Measurements from ENCODE around the gene STK38. TPM values are rescaled to one million over a fixed set of nuclear protein-coding genes. Genes with fewer than 3 reads are reported as not detected.

Gene STK38
- total RNA-seq (20.0 TPM), polyA plus RNA-seq (50.0 TPM)
- long read RNA-seq, donor 1: 0 reads
- long read RNA-seq, donor 2: 0 reads
- long read RNA-seq, donor 3, partial matches to known transcripts: 0 of 6 reads
- long read RNA-seq, donor 3, other reads (novel, unspliced or antisense): 6 of 6 reads
- long read RNA-seq, donor 4, partial matches to known transcripts: 645 of 668 reads
- long read RNA-seq, donor 4, other reads (novel, unspliced or antisense): 20 of 668 reads
- long read RNA-seq, donor 5, partial matches to known transcripts: 0 of 10 reads
- long read RNA-seq, donor 5, other reads (novel, unspliced or antisense): 7 of 10 reads
- long read RNA-seq, donor 6, partial matches to known transcripts: 261 of 633 reads
- long read RNA-seq, donor 6, other reads (novel, unspliced or antisense): 371 of 633 reads
- long read RNA-seq, donor 7, transcript STK38-201 (14 exons, 3,576 nt): major isoform, 5 of 954 reads
- long read RNA-seq, donor 7, partial matches to known transcripts: 847 of 954 reads
- long read RNA-seq, donor 7, other reads (novel, unspliced or antisense): 102 of 954 reads
- long read RNA-seq, donor 8, partial matches to known transcripts: 0 of 2 reads
- long read RNA-seq, donor 8, other reads (novel, unspliced or antisense): 0 of 2 reads
- long read RNA-seq, donor 9, partial matches to known transcripts: 0 of 1 reads
- long read RNA-seq, donor 9, other reads (novel, unspliced or antisense): 0 of 1 reads
- long read RNA-seq, donor 10, partial matches to known transcripts: 251 of 557 reads
- long read RNA-seq, donor 10, other reads (novel, unspliced or antisense): 305 of 557 reads

- Histone ChIP-seq H3K27ac (ENCODE audit: low read depth in 1 of 2, low read length in 1 of 2) (peak within 1 kb of the TSS; percentile 92 to 93), H3K27me3 (ENCODE audit: control insufficient read depth in 2 of 2, insufficient read depth in 1 of 2, low read length in 1 of 2) (no peaks in the 10 kb centered on the region), H3K4me1 (ENCODE audit: control insufficient read depth in 2 of 2, insufficient read depth in 2 of 2, low read length in 2 of 2) (peaks cover 19 to 34% of the 10 kb centered on the region in 2 donors), H3K9me3 (ENCODE audit: control insufficient read depth in 2 of 2, insufficient read depth in 1 of 2, low read length in 1 of 2) (no peaks in the 10 kb centered on the region), H3K36me3 (ENCODE audit: control insufficient read depth in 2 of 2, insufficient read depth in 2 of 2, low read length in 1 of 2) (peaks cover 0 to 3% of the 10 kb centered on the region in 2 donors), H3K4me3 (ENCODE audit: low read length in 2 of 2) (peak within 1 kb of the TSS; percentile 75 to 96)
- under 1% methylated on average over 51 of the region's 51 CpGs for WGBS
- peak; percentile 68 to 94 (median 87) for DNase-seq (ENCODE audit: low read depth in 6 of 9, low spot score in 9 of 9)
Observed at GRCh38 chr6:36546920-36547645, at the start of gene STK38. Gene STK38 (minus strand): TSS chr6:36547479. CDS start chr6:36540202, 7,277 bp downstream.

DNA sequence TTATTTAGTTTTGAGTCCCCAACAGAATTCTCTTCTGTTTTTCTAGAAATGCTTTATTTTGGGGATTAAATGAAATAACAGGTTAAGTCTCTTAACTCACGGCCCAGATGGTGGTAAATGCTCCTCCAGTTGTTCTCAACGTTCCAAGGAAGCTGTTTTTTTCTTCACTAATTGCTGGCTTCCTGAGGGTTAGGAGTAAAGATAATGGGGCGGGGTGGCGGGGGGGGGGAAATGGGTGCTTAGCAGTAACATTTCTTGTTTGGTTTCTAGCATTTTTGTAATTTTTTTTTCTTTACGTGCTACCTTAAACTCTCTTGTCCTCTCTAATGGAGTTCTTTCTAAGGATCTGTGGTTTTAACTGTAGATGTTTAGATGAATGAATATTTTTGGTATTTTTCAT lies 49.1 kb upstream of the STK38 start:
- under 1% methylated on average over 5 of the region's 5 CpGs for WGBS
- Histone ChIP-seq H3K9me3 (ENCODE audit: control insufficient read depth in 2 of 2, insufficient read depth in 1 of 2, low read length in 1 of 2) (peaks cover 0 to 6% of the 10 kb centered on the region in 2 donors), H3K27me3 (ENCODE audit: control insufficient read depth in 2 of 2, insufficient read depth in 1 of 2, low read length in 1 of 2) (no peaks in the 10 kb centered on the region), H3K4me1 (ENCODE audit: control insufficient read depth in 2 of 2, insufficient read depth in 2 of 2, low read length in 2 of 2) (peaks cover 35 to 60% of the 10 kb centered on the region in 2 donors), H3K27ac (ENCODE audit: low read depth in 1 of 2, low read length in 1 of 2) (peak overlapping the region in 1 of 2 donors; percentile 97), H3K36me3 (ENCODE audit: control insufficient read depth in 2 of 2, insufficient read depth in 2 of 2, low read length in 1 of 2) (peaks cover 40 to 59% of the 10 kb centered on the region in 2 donors), H3K4me3 (ENCODE audit: low read length in 2 of 2) (peak overlapping the region; percentile 70 to 99)
- peak in 1 of 9 donors; percentile 35 for DNase-seq (ENCODE audit: low read depth in 6 of 9, low spot score in 9 of 9)

- peak overlapping the region; percentile 70 to 99 for H3K4me3 ChIP-seq (ENCODE audit: low read length in 2 of 2)
- peaks cover 29 to 45% of the 10 kb centered on the region in 2 donors for H3K36me3 ChIP-seq (ENCODE audit: control insufficient read depth in 2 of 2, insufficient read depth in 2 of 2, low read length in 1 of 2)
- DNase-seq (ENCODE audit: low read depth in 6 of 9, low spot score in 9 of 9): peak in 6 of 9 donors; percentile 36 to 72 (median 46)
- WGBS: under 1% methylated on average over 15 of the region's 15 CpGs
- no peaks in the 10 kb centered on the region for H3K27me3 ChIP-seq (ENCODE audit: control insufficient read depth in 2 of 2, insufficient read depth in 1 of 2, low read length in 1 of 2)
- H3K4me1 ChIP-seq (ENCODE audit: control insufficient read depth in 2 of 2, insufficient read depth in 2 of 2, low read length in 2 of 2): peaks cover 29 to 53% of the 10 kb centered on the region in 2 donors
- H3K9me3 ChIP-seq (ENCODE audit: control insufficient read depth in 2 of 2, insufficient read depth in 1 of 2, low read length in 1 of 2): peaks cover 0 to 6% of the 10 kb centered on the region in 2 donors
- H3K27ac ChIP-seq (ENCODE audit: low read depth in 1 of 2, low read length in 1 of 2): peak overlapping the region; percentile 97 to 100
Observed at GRCh38 chr6:36594816-36595643, 47.8 kb upstream of the STK38 start.

DNA sequence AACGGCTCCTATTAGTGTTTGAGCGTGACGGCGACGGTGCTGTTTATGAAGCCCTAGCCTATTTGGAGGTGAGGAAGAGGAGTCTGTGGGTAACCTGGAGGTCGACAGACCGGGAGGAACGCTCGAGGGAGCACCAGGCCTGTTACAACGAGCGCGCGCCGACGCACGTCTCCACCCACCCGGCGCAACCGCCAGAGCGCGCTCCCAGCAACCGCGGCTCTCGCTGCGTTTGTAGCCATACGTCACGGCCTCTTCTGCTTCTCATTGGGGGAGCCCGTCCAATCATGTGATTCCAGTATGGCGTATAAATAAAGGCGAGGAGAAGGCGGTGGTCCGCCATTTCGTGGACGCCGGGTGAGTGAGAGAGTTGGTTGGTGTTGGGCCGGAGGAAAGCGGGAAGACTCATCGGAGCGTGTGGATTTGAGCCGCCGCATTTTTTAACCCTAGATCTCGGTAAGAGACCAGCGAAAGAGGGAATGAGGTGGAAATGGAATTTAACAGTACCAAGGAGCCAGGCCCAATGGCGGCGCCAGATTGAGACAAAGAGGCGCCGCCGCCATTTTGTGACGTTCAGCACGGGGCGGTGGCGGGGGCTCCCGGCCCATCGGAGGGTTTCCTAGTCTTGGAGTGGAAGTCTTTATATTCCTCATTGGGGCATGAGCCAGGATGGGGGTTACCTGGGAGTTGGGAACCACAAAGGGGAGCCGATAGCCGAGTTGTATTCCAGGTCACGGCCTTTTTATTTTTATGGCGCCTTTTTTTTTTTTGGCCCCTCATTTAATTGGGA lies 46.9 kb upstream of the STK38 start, which contains the start of gene SRSF3:
TSS of gene SRSF3 (plus strand) at position 334 of the 787 bp plus-strand sequence. CDS start 2,401 bp downstream, outside the sequence.
- peak; percentile 95 to 99 (median 98) for DNase-seq (ENCODE audit: low read depth in 6 of 9, low spot score in 9 of 9)
- H3K4me3 ChIP-seq (ENCODE audit: low read length in 2 of 2): peak within 1 kb of the TSS; percentile 70 to 99
- peaks cover 25 to 45% of the 10 kb centered on the region in 2 donors for H3K4me1 ChIP-seq (ENCODE audit: control insufficient read depth in 2 of 2, insufficient read depth in 2 of 2, low read length in 2 of 2)
- H3K9me3 ChIP-seq (ENCODE audit: control insufficient read depth in 2 of 2, insufficient read depth in 1 of 2, low read length in 1 of 2): peaks cover 0 to 6% of the 10 kb centered on the region in 2 donors
- peak within 1 kb of the TSS; percentile 97 to 100 for H3K27ac ChIP-seq (ENCODE audit: low read depth in 1 of 2, low read length in 1 of 2)
- H3K36me3 ChIP-seq (ENCODE audit: control insufficient read depth in 2 of 2, insufficient read depth in 2 of 2, low read length in 1 of 2): peaks cover 23 to 37% of the 10 kb centered on the region in 2 donors
- WGBS: under 1% methylated on average over 58 of the region's 58 CpGs
- no peaks in the 10 kb centered on the region for H3K27me3 ChIP-seq (ENCODE audit: control insufficient read depth in 2 of 2, insufficient read depth in 1 of 2, low read length in 1 of 2)

DNA sequence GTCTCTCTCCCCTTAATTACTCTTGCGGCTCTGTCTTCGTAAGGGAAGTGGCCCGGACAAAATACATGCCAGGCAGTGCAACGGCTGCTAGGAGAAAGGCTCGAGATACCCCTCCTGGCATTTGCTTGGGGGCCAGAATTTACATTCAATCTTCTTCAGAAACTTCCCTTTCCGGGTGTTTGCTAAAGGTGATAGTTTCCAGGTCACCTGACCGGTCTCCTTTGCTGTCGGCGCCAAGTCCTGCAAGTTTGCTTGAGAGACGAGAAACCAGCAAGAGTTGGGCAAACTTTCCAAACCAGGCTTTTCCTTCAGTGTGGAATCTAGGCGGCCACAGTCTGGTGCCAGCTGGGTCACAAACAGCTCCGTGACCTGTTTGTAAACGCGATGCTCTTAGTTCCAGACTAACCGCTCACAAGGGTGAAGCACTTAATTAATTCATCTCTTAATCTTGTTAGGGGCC lies 46.3 kb upstream of the STK38 start:
- Histone ChIP-seq H3K27ac (ENCODE audit: low read depth in 1 of 2, low read length in 1 of 2) (peak overlapping the region; percentile 97 to 100), H3K4me1 (ENCODE audit: control insufficient read depth in 2 of 2, insufficient read depth in 2 of 2, low read length in 2 of 2) (peaks cover 20 to 41% of the 10 kb centered on the region in 2 donors), H3K9me3 (ENCODE audit: control insufficient read depth in 2 of 2, insufficient read depth in 1 of 2, low read length in 1 of 2) (peaks cover 0 to 6% of the 10 kb centered on the region in 2 donors), H3K27me3 (ENCODE audit: control insufficient read depth in 2 of 2, insufficient read depth in 1 of 2, low read length in 1 of 2) (no peaks in the 10 kb centered on the region), H3K4me3 (ENCODE audit: low read length in 2 of 2) (peak overlapping the region; percentile 70 to 99), H3K36me3 (ENCODE audit: control insufficient read depth in 2 of 2, insufficient read depth in 2 of 2, low read length in 1 of 2) (peaks cover 18 to 31% of the 10 kb centered on the region in 2 donors)
- WGBS: 1% methylated on average over 15 of the region's 15 CpGs
- peak in 4 of 9 donors; percentile 61 to 75 (median 69) for DNase-seq (ENCODE audit: low read depth in 6 of 9, low spot score in 9 of 9)

- peak overlapping the region in 1 of 2 donors; percentile 20 for H3K27ac ChIP-seq (ENCODE audit: low read depth in 1 of 2, low read length in 1 of 2)
- H3K4me3 ChIP-seq (ENCODE audit: low read length in 2 of 2): no peak overlapping the region
- 62% methylated on average over 12 of the region's 12 CpGs for WGBS
Observed at GRCh38 chr6:36592221-36592655, 45.0 kb upstream of the STK38 start.

DNA sequence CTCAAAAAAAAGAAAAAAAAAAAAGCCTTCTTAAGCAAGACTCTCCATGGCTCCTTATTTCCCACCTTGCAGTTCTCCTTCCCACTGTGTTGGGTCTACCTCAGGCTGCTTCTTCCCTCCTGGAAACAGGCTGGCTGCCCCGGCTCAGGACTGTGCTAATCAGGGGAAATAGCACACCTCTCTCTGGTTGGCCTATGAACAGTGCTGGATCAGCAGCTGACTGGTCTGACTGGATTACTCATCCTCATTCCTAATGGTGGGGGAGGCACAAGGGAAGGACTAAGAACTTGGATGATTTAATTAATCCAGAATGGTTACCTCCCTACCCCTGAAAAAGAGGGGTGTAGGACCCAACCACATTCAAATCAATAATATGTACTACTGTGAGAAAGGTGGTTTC lies 43.0 kb upstream of the STK38 start:
- peaks cover 0 to 6% of the 10 kb centered on the region in 2 donors for H3K9me3 ChIP-seq (ENCODE audit: control insufficient read depth in 2 of 2, insufficient read depth in 1 of 2, low read length in 1 of 2)
- peaks cover 4 to 22% of the 10 kb centered on the region in 2 donors for H3K4me1 ChIP-seq (ENCODE audit: control insufficient read depth in 2 of 2, insufficient read depth in 2 of 2, low read length in 2 of 2)
- no peak for DNase-seq (ENCODE audit: low read depth in 6 of 9, low spot score in 9 of 9)
- WGBS: 100% methylated on average over 1 of the region's 1 CpG
- H3K27me3 ChIP-seq (ENCODE audit: control insufficient read depth in 2 of 2, insufficient read depth in 1 of 2, low read length in 1 of 2): no peaks in the 10 kb centered on the region
- H3K4me3 ChIP-seq (ENCODE audit: low read length in 2 of 2): no peak overlapping the region
- H3K36me3 ChIP-seq (ENCODE audit: control insufficient read depth in 2 of 2, insufficient read depth in 2 of 2, low read length in 1 of 2): no peaks in the 10 kb centered on the region
- H3K27ac ChIP-seq (ENCODE audit: low read depth in 1 of 2, low read length in 1 of 2): no peak overlapping the region

More at GRCh38 chr6:36592221-36592655, 45.0 kb upstream of the STK38 start:
- Histone ChIP-seq H3K27me3 (ENCODE audit: control insufficient read depth in 2 of 2, insufficient read depth in 1 of 2, low read length in 1 of 2) (no peaks in the 10 kb centered on the region), H3K9me3 (ENCODE audit: control insufficient read depth in 2 of 2, insufficient read depth in 1 of 2, low read length in 1 of 2) (peaks cover 0 to 6% of the 10 kb centered on the region in 2 donors), H3K4me1 (ENCODE audit: control insufficient read depth in 2 of 2, insufficient read depth in 2 of 2, low read length in 2 of 2) (peaks cover 9 to 28% of the 10 kb centered on the region in 2 donors), H3K36me3 (ENCODE audit: control insufficient read depth in 2 of 2, insufficient read depth in 2 of 2, low read length in 1 of 2) (peaks cover 7 to 17% of the 10 kb centered on the region in 2 donors)
- DNase-seq (ENCODE audit: low read depth in 6 of 9, low spot score in 9 of 9): peak in 1 of 9 donors; percentile 44
